ENCODE measurements around the gene C2orf72.
"Not testable (repeated sequence)": the region's sequence is repeated elsewhere in the genome, so short reads cannot be mapped to it uniquely, and the experiment has no call there.

C2orf72 gene

GRCh38 chr2:231015926-231016325 lies 21.4 kb upstream of the C2orf72 start:
- no peak for DNase-seq

- DNase-seq, result no peak
Measured at GRCh38 chr2:231016566-231017230, 20.6 kb upstream of the C2orf72 start.

DNA sequence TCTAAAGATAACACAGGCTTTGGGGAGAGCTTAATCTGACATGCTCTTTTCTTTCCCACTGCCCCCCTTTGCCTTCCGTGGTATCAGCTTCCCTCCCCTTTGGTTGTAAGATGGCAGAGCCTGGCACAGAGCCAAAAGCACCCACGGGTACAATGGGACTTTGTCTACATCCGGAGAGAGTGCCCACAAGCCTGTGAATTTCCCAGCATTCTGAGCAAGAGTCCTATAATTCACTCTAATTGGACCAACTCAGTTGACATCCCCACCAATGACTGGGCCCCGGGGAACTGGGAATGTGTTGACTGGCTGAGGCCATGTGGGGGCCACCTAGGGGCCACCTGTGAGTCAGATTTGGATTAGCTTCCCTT lies 20.1 kb upstream of the C2orf72 start:
- DNase-seq, result no peak

DNA sequence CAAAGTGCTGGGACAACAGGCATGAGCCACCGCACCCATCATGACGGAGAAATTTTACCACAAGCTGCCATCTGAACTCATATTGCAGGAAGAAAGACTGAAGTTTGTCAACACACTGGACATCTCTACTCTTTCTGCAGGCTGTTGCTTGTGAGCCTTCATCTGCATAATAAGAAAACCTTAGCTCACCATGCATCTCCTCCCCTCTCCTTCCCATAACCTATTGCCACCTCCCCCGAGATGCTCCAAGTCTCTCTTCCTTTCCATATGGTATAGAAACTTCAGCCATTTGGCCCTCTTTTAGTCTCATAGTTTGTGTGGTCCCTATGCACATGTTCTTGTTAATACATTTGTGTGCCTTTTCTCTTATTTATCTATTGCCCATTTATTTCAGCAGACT lies 19.1 kb upstream of the C2orf72 start:
- no peak for DNase-seq

- DNase-seq, result not testable (repeated sequence)
Measured at GRCh38 chr2:231025059-231025458, 12.3 kb upstream of the C2orf72 start.

DNA sequence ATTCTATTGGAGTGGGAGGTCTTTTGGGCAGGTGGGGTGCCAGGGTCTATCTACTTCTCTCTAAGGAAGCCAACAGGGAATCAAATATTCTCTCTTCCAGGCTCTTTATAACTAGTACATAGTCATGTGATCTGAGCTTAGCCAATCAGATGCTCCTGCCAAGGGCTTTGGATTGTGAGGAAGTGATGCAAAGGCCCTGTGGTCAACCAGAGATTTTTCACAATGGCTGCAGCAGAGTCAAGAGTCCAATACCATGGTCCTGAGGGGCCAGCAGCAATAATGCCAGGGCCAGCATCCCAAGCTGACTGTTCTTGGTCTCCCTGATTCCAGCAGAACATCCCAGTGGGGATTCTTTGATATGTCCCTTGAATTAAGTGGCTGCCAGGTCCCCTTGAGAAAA lies 8.4 kb upstream of the C2orf72 start:
- no peak for DNase-seq

DNA sequence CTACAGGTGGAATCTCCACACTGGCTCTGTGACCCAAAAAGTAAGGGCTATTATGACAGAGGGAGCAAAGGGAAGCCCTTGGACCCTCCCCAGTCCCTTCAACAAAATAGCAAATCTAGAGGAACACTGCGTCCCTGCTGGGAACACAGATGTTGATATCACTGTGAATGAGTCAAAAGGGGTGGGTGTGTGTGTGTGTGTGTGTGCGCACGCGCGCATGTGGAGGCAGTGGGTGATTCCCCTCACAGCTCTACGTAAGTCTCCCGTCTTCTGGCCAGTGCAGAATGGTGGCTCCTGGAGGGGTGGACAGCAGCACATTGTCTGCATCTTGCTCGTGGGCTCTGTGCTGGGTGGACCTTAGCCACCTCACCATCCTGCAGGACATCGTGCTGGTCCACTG lies 7.8 kb upstream of the C2orf72 start:
- no peak for DNase-seq

- DNase-seq, result no peak
Measured at GRCh38 chr2:231030725-231031124, 6.6 kb upstream of the C2orf72 start.

- no peak for DNase-seq
Measured at GRCh38 chr2:231032575-231033140, 4.7 kb upstream of the C2orf72 start.

DNA sequence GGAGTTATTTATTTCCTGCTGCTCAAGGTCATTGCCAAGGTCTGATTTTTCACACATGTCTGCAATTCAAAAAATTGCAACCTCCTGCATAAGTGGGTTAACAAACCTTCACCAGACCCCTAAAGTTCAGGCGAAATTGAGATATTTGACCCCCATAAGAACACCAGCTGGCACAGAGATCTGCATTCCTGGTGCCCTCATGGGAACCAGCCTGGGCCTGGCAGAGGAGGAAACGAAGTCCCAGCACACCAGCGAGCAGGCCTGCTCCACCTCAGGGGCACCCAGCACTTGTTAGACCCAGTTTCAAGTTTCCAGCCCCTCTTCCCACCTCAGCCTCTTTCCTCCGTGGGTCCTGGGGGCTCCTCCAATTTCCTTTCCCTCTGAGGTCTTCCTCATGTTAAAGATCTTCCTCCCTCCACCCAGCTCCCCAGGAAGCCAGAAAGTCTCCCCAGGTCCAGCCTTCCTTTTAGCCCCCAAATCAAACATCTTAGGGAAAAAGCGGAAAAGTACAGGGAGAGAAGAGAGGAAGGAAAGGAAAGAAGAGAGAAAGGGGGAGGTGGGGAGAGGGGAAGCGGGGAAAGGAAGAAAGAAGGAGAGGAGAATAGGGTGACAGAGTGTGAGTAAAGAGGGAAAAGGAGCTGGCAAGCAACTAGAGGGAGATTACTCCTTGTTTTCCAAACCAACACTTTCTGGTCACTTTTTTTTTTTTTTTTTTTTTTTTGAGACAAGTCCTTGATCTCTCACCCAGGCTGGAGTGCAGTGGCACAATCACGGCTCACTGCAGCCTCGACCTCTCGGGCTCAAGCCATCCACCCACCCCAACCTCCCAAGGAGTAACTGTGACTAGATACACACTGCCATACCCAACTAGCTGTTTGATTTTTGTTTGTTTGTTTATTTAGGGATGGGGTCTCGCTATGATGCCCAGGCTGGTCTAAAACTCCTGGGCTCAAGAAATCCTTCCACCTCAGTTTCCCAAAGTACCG lies 3.9 kb upstream of the C2orf72 start:
- DNase-seq, result no peak

GRCh38 chr2:231034291-231034882 lies 2.9 kb upstream of the C2orf72 start:
- DNase-seq, result no peak

- no peak for DNase-seq
Measured at GRCh38 chr2:231036131-231036530, 1.2 kb upstream of the C2orf72 start.

GRCh38 chr2:231036578-231037106 lies 681 bp upstream of the C2orf72 start:
- DNase-seq, result no peak

GRCh38 chr2:231037731-231038482 lies 584 bp downstream of the C2orf72 start:
- no peak for DNase-seq

- no peak for DNase-seq
Measured at GRCh38 chr2:231038483-231039293, 1.4 kb downstream of the C2orf72 start.

DNA sequence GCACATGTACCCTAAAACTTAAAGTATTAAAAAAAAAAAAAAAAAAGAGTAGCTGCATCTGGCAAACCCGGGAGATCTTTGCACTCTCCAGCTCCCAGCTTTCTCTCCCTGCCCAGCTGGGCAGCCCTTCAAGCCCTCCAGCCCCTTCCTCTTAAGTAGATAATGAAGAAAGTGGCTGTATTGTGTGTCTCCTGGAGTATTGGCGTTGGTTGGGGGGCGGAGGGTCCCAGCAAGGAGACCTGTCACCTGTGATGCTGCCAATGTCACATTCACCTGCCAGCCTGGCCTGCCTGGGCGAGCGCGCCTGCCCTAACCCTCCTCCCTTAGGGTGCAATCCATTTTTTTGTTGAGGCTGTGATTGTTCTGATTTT lies 2.0 kb downstream of the C2orf72 start:
- DNase-seq, result no peak

GRCh38 chr2:231039821-231040364 lies 2.6 kb downstream of the C2orf72 start:
- DNase-seq, result no peak

DNA sequence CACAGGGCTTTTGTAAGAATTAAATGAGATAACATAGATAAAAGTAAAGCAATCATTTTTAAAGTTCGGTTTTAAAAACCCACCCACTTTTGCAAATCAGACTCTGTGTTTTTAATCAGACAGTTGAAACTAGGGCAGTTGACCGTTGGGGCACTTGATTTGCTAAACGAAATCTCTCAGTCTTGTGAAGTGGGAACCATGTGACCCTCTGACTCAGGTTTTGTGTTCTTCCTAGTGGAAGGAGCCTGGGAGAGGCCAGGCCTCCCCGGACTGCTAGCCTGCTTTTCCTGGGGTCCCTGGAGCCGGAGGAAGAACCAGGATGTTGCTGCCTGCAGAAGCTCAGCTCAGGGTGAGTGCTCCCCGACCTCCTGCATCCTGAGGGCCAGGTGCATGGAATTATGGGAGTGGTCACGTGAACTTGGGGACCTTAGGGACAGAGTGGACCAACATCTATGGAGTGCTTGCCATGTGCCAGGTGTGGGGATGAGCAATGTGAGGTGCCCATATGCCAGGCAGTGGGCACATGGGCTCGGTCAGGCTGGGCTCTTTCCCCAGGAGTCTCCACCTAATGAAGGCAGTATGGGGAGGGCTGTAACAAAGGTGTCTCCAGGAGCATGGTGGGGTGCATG lies 3.9 kb downstream of the C2orf72 start:
- no peak for DNase-seq

DNA sequence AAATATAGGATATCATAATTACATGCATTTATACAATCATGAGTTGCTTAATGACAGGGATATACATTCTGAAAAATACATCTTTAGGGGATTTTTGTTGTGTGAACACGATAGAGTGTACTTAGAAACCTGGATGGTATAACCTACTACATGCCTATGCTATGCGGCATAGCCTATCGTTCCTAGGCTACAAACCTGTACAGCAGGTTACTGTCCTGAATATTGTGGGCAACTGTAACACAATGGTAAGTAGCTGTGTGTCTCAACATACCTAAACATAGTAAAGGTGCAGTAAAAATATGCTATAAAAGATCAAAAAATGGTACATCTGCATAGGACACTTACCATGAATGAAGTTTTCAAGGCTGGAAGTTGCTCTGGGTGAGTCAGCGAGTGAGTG lies 6.5 kb downstream of the C2orf72 start:
- DNase-seq, result no peak

GRCh38 chr2:231046916-231047273 lies 9.6 kb downstream of the C2orf72 start:
- DNase-seq, result no peak

All from CD4-positive, alpha-beta T cell treated with Interleukin-17A for 4 hours (primary cell).